Aorta (tissue), 5 donors: Measurements from ENCODE around the gene TIMD4. TPM values are rescaled to one million over a fixed set of nuclear protein-coding genes. Genes with fewer than 3 reads are reported as not detected.

Experiments used
- ATAC-seq: fragments of 200-7000 bp; cut with Tn5 transposase; one replicate; pipeline ENCODE4 v1.9.1; 2022; ENCODE audit warnings: moderate library complexity; ENCODE audit not compliant: low FRiP score
- DNase-seq, 2 donors: peaks; one replicate each; pipeline ENCODE4 v3.0.0-alpha.2; 2020
- H3K27ac ChIP-seq, 2 donors: one replicate each; pipeline ENCODE4 v1.5.1; 2013; ENCODE audit warnings: low read length in 2 of 2, mild to moderate bottlenecking in 2 of 2, moderate library complexity in 2 of 2, control low read depth in 1 of 2, inconsistent platforms in 1 of 2, low read depth in 1 of 2
- H3K27me3 ChIP-seq, 2 donors: one replicate each; pipeline ENCODE4 v1.6.1; 2013; ENCODE audit warnings: control low read depth in 1 of 2, low read length in 1 of 2, mild to moderate bottlenecking in 1 of 2, moderate library complexity in 1 of 2; ENCODE audit not compliant: insufficient read depth in 2 of 2, control insufficient read depth in 1 of 2
- H3K36me3 ChIP-seq, 2 donors: one replicate each; pipeline ENCODE4 v1.6.1; 2013; ENCODE audit warnings: control low read depth in 1 of 2, low read length in 1 of 2, mild to moderate bottlenecking in 1 of 2; ENCODE audit not compliant: insufficient read depth in 2 of 2, control insufficient read depth in 1 of 2
- H3K4me1 ChIP-seq, 2 donors: one replicate each; pipeline ENCODE4 v1.6.1; 2013; ENCODE audit warnings: low read length in 2 of 2, control low read depth in 1 of 2, mild to moderate bottlenecking in 1 of 2, moderate library complexity in 1 of 2; ENCODE audit not compliant: insufficient read depth in 2 of 2, control insufficient read depth in 1 of 2
- H3K4me3 ChIP-seq, 2 donors: one replicate each; pipeline ENCODE4 v1.5.1; 2013; ENCODE audit warnings: low read length in 2 of 2, control low read depth in 1 of 2, mild to moderate bottlenecking in 1 of 2
- H3K9me3 ChIP-seq: one replicate; pipeline ENCODE4 v1.6.1; 2013; ENCODE audit warnings: mild to moderate bottlenecking, low read length; ENCODE audit not compliant: control insufficient read depth
- WGBS, 2 donors: extraction: QIAGEN DNeasy Blood & Tissue Kit; methylation state at CpG; one replicate each; pipeline ENCODE4 v1.1.7; 2013; 5-methylcytosine and 5-hydroxymethylcytosine counted together
- intact Hi-C, 2 donors: fragments of 100-400 bp; cut with DNase I; formaldehyde crosslinking; loops; one replicate each; pipeline versions ENCODE4 v1.14.2 to v1.15.0; 2022
- polyA plus RNA-seq, 2 donors: library from polyadenylated mRNA; stranded (reverse); fragments of 200-250 nt; gene quantifications; one replicate each; pipeline ENCODE4 v1.2.3, GENCODE V29; 2013
- total RNA-seq, 2 donors: library from RNA; stranded (reverse); fragmentation: NEBNext Ultra II Directional; extraction: Animal tissue kit (Norgen Biotek cat#: 25700); gene quantifications; one replicate each; pipeline ENCODE4 v1.2.1, GENCODE V29; 2021
- donor health status: healthy with polysubstance abuse.
- donor health status: Bipolar disorder and iron deficiency.
- donor health status: DM: no; HTN: no; CAD: no.
- donor health status: DM: no; HTN: no; CAD: no.
- donor health status: DM: yes; HTN: yes; CAD: no.

The TIMD4 gene
- total and polyA plus RNA-seq, 4 donors = 0.65 to 0.99 TPM; not detected in 2

DNA sequence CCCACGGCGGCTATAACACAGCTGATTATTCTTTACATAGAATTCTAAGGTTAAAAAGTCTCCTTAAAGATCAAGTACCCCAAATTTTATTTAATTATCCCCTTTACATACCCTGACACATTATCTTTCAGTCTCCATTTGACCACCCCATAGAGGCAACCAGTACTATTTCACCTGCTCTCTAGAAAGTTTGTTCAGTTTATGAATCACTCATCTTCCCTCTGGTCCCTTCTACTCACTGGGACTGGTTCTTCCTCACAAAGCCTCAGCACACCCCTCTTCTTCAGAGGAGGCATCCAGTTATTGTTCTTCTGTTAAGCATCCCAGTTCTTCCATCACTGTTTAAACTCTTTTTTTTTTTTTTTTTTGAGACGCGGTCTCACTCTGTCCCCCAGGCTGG is 70.2 kb downstream of the TIMD4 start:
- intact Hi-C loops = no loop called here
- no peak for ATAC-seq
- Histone ChIP-seq H3K4me1 (no peaks in the 10 kb centered on the region), H3K9me3 (no peaks in the 10 kb centered on the region), H3K4me3 (no peak overlapping the region), H3K27ac (no peak overlapping the region), H3K36me3 (no peaks in the 10 kb centered on the region), H3K27me3 (no peaks in the 10 kb centered on the region)
- DNase-seq = no peak
- WGBS, 2 donors = 92% methylated on average over 4 of the region's 4 CpGs

DNA sequence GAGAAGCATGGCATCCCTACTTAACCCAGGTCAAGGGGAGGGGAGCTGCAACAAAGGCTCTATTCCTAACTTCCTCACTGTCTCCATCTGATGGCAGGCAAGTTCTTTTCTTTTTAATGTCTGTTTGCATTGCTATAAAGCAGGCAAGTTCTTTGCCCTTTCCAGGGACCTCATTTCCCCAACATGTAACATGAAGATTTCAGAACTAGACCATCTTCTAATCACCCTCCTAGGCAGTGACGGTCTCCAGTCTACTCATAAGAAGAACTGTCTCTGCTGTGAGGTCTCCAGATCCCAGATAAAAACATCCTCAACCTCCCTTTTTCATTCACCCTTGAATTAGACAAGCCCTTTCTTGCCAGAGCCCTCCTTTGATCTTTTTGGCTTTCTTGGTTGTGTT is 70.8 kb downstream of the TIMD4 start:
- no peak for DNase-seq
- WGBS, 2 donors = 67 to 69% methylated on average over 1 of the region's 1 CpG
- intact Hi-C loops = no loop called here
- Histone ChIP-seq H3K4me3 (no peak overlapping the region), H3K27ac (no peak overlapping the region), H3K4me1 (no peaks in the 10 kb centered on the region), H3K9me3 (no peaks in the 10 kb centered on the region), H3K27me3 (no peaks in the 10 kb centered on the region), H3K36me3 (no peaks in the 10 kb centered on the region)
- ATAC-seq = no peak

DNA sequence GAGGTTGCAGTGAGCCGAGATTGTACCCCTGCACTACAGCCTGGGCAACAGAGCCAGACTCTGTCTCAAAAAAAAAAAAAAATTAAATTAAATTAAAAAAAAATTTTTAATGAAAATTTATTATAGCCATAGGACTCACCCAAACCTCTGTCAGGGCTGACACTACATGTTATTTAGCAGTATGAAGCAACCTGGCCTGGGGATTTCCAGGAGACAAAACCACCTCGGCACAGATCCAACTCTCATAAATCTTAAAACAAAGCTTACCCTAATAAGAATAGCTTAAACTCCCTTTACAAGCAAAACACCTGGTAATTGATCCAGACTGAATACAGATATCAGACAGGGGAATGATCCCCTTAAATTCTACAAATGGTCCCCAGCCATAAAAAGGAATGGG is 74.5 kb downstream of the TIMD4 start:
- no peak overlapping the region for H3K4me3 ChIP-seq
- DNase-seq = no peak
- H3K36me3 ChIP-seq = no peaks in the 10 kb centered on the region
- H3K27ac ChIP-seq = no peak overlapping the region
- ATAC-seq = no peak
- no peaks in the 10 kb centered on the region for H3K27me3 ChIP-seq
- H3K9me3 ChIP-seq = no peaks in the 10 kb centered on the region
- WGBS, 2 donors = 77 to 89% methylated on average over 2 of the region's 2 CpGs
- intact Hi-C loops = no loop called here
- no peaks in the 10 kb centered on the region for H3K4me1 ChIP-seq

DNA sequence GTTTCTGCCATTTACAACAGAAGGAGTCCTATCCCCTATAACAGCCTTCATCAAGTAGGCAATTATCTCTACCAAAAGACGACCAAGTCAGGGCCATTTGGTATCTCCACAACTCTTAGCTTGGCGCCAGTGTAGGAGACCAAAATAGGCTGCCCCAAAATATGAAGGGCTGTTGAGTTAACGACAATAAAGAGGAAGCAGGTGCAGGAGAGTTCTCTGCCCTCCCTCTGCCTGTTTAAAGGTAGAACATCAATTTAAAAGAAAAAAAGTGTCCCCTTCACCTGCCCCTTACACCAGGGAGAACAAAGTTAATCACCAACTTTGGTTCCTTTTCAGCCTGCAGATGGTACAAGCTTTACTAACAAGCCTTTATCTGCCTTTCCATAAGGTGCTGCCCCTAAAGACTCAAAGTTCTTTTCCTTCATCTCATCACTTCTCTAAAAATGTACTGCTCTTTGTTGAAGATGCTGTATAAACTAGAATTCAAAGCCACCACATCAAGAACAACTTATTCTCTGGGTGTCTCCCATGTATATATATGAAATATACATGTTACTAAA is 79.6 kb downstream of the TIMD4 start:
- WGBS, 2 donors = 60 to 68% methylated on average over 3 of the region's 3 CpGs
- ATAC-seq (no peak), DNase-seq (no peak)
- Histone ChIP-seq H3K4me1 (no peaks in the 10 kb centered on the region), H3K36me3 (no peaks in the 10 kb centered on the region), H3K27me3 (no peaks in the 10 kb centered on the region), H3K27ac (no peak overlapping the region), H3K9me3 (no peaks in the 10 kb centered on the region), H3K4me3 (no peak overlapping the region)
- intact Hi-C loops = no loop called here

DNA sequence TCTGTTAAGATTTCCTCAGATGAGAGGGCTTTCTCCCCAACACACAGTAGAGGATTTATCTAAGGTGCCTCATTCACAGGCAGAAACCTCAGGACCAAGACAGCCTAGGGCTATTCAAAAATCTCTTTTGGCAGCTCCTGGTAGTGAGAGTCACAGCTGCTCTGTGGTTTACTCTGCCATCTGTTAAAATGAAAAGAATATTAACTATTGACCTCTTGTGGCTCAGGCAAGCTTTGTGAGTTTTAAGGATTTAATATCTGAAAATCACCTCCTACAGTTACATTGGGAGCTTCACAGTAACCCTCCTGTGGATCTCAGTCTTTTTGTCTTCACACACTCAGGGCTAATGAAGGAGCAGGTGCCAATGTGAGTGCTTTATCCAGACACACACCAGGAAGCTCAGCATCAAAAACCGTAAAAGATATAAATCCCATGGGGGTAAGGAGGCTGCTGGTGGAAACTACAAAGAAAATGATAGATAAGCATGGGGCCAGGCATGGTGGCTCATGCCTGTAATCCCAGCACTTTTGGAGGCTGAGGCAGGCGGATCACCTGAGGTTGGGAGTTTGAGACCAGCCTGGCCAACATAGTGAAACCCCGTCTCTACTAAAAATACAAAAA is 83.3 kb downstream of the TIMD4 start:
- Histone ChIP-seq H3K36me3 (no peaks in the 10 kb centered on the region), H3K9me3 (no peaks in the 10 kb centered on the region), H3K27me3 (peaks cover 0 to 1% of the 10 kb centered on the region in 2 donors), H3K4me1 (no peaks in the 10 kb centered on the region), H3K4me3 (no peak overlapping the region), H3K27ac (no peak overlapping the region)
- DNase-seq = no peak
- intact Hi-C loops = no loop called here
- no peak for ATAC-seq
- WGBS, 2 donors = 74 to 80% methylated on average over 3 of the region's 3 CpGs

DNA sequence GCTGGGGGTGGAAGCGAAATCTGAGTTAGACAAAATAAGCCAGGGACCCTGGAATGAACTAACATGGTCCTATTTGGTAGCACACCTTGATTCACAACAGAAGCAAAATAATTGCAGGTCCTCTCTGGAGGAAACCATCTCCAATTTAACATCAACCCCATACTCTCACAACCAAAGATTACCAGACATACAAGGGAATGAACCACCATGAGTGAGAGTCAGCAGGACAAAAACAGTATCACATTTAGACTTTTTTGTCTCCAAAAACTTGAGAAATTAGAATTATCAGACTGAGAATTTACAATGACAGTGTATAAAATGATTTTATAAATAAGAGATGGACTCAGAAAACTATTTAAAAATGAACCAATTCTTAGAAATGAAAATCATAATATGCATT is 91.8 kb downstream of the TIMD4 start:
- Histone ChIP-seq H3K27ac (no peak overlapping the region), H3K9me3 (peaks cover 2% of the 10 kb centered on the region), H3K27me3 (peaks cover 0 to 1% of the 10 kb centered on the region in 2 donors), H3K4me3 (no peak overlapping the region), H3K4me1 (no peaks in the 10 kb centered on the region), H3K36me3 (no peaks in the 10 kb centered on the region)
- intact Hi-C loops = no loop called here
- ATAC-seq = no peak
- WGBS, 2 donors = 84 to 88% methylated on average over 1 of the region's 1 CpG
- DNase-seq = no peak

DNA sequence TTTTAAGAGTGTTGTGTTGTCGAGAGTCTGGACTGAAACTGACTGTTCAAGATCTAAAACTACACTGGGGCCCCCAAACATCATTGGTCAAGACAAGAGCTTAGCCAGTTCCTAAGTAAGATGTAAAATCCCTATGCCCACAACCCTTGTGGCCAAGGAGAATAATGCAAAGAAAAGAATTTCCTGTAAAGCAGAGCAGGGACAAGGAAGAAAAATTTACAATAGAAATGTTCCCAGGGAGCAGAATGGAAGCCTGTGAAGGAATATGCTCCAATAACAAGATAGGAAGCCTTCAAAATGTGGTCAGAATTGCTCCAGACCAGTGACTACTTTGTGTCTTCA is 92.6 kb downstream of the TIMD4 start:
- H3K9me3 ChIP-seq = peaks cover 2% of the 10 kb centered on the region
- intact Hi-C loops = no loop called here
- no peak overlapping the region for H3K27ac ChIP-seq
- no peaks in the 10 kb centered on the region for H3K36me3 ChIP-seq
- ATAC-seq = no peak
- no peaks in the 10 kb centered on the region for H3K4me1 ChIP-seq
- 74 to 87% methylated on average over 1 of the region's 1 CpG for WGBS, 2 donors
- no peak for DNase-seq
- H3K4me3 ChIP-seq = no peak overlapping the region
- H3K27me3 ChIP-seq = no peaks in the 10 kb centered on the region

Other genes starting within 250 kb of the TIMD4 start
- not detected for gene PPP1R2B, start 112.9 kb downstream of the TIMD4 start, total RNA-seq
- gene PPP1R2B, start 112.9 kb downstream of the TIMD4 start, polyA plus RNA-seq = under 1 TPM in 1 of 2 donors, not detected in 1; 0.05 TPM
- gene HAVCR1, start 95.9 kb upstream of the TIMD4 start, total RNA-seq = 1 to 10 TPM; 1.0 to 1.8 TPM
- not detected for gene HAVCR1, start 95.9 kb upstream of the TIMD4 start, polyA plus RNA-seq
- gene HAVCR2, start 145.8 kb upstream of the TIMD4 start, total RNA-seq = 10 to 100 TPM; 10.3 to 21.6 TPM
- gene HAVCR2, start 145.8 kb upstream of the TIMD4 start, polyA plus RNA-seq = 1 to 10 TPM; 2.3 to 9.6 TPM
- gene MED7, start 179.6 kb upstream of the TIMD4 start, total RNA-seq = 10 to 100 TPM; 10.5 to 11.6 TPM
- 10 to 100 TPM; 13.8 to 14.7 TPM for gene MED7, start 179.6 kb upstream of the TIMD4 start, polyA plus RNA-seq
- not detected for gene GARIN3, start 203.0 kb upstream of the TIMD4 start, total RNA-seq
- gene GARIN3, start 203.0 kb upstream of the TIMD4 start, polyA plus RNA-seq = not detected
- gene ITK, start 217.6 kb upstream of the TIMD4 start, total RNA-seq = 1 to 10 TPM; 3.0 to 4.8 TPM
- gene ITK, start 217.6 kb upstream of the TIMD4 start, polyA plus RNA-seq = under 1 TPM; 0.10 to 0.75 TPM